AG08396 (cell line): Measurements from ENCODE around the gene ADGRE1.

Experiments used
- DNase-seq: peaks from one replicate; pipeline ENCODE4 v3.0.0; 2012; ENCODE audit warnings: low spot score, mixed read lengths

ADGRE1 gene

DNA sequence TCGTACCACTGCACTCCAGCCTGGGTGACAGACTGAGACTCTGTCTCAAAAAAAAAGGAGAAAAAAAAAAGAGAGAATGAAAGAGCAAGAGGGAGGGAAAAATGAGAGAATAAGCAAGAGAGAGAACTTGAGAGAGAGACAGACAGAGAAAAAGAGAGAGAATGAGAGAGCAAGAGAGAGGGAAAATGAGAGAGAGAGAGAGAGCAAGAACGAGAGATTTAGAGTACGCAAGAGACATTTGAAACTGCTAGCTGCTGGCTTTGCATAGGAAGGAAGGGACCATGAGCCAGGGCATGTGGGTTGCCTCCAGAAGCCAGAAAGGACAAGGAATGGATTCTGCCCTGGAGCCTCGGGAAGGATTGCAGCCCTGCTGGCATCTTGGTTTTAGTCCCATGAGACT lies 9.6 kb upstream of the ADGRE1 start:
- DNase-seq = no peak

- DNase-seq = no peak
These were observed 992 bp upstream of the ADGRE1 start for GRCh38 chr19:6886277-6886897.

- DNase-seq = no peak
These were observed 1.6 kb downstream of the ADGRE1 start for GRCh38 chr19:6888967-6889366.

DNA sequence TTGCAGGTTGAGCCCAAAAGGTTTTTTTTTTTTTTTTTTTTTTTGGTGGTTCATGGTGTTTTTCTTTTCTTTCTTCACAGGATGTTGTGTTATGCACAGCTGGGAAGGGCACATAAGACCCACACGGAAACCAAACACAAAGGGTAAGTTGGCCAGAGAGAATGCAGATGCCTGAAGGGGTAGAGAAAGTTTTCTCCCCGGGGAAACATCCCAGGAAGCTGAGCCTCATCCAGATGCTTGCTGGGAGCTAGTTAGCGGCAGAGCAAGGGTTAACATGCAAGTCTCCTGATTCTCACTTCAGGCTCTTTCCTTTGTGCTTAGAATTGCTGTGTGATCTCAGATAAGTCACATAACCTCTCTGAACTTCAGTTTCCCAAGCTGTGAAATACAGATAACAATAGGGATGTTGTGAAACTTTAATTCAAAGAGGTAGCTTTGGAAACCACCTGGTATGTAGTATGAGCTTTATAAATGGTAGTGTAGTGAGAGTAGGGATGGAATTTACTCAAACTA lies 3.1 kb downstream of the ADGRE1 start:
- no peak for DNase-seq

GRCh38 chr19:6890938-6891337 lies 3.6 kb downstream of the ADGRE1 start:
- no peak for DNase-seq

GRCh38 chr19:6891761-6892385 lies 4.5 kb downstream of the ADGRE1 start:
- no peak for DNase-seq

GRCh38 chr19:6894313-6894712 lies 6.9 kb downstream of the ADGRE1 start:
- no peak for DNase-seq

DNA sequence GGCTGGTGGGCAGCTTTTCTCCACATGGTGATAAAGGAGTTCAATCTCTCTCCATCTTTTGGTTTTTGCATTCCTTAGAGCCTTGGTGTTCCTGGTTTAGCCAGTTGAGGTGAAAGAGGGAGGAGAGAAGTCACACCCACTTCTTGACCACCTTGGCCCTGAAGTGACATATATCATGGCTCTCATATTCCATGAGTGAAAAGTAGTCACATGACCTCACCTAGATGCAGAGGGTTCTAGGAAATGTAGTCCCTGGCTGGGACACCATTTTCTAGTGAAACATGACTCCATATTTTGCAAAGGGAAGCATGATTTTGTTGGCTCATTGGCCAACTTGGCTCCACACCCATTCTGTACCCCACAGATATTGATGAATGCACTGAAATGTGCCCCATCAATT lies 16.1 kb downstream of the ADGRE1 start:
- DNase-seq = no peak

GRCh38 chr19:6906559-6907060 lies 19.2 kb downstream of the ADGRE1 start:
- DNase-seq = no peak

DNA sequence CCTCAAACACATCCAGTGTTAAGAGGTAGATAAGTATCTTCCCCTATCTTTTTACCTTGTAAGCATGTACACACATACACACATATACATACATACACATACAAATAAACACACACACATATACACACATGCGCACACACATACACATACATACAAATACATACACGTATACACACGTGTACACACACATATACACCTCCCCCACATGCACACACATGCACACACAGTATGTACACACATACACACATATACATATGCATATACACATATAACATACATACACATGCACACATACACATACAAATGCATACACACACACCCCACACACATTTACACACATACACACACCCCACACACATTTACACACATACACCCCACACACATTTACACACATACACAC lies 24.1 kb downstream of the ADGRE1 start:
- DNase-seq = no peak

DNA sequence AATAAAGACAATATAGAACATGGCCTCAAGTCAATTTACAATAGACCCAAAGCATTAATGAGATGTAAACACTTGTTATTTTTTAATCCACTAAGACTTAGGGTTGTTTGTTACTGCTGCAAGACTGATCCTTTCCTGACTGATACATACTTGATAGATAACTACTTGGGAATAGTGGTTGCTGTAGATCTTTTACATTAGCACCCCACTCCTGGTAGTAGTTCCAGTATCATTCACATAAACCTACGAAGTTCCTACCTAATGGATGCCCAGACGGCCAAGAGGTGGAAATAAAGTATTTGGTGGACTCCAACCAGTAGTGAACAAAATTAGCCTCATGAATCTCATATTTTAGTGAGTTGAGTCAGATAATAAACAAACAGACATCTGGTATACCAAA lies 26.9 kb downstream of the ADGRE1 start:
- DNase-seq = no peak

DNA sequence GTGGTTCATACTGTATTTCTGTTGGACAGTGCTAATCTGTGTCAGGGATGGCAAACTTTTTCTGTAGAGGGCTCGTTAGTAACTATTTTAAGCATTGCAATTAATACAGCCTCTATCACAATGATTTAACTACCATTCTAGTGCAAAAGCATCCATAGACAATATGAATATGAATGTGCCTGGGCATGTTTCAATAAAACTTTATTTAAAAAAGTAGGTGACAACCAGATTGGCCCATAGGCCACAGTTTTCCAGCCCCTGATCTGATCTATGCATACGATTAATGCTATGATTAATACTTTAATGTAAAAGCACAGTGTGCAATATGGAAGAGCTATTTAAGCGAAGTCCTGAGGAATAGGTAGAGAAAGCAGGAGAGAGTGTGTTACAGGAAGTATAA lies 29.6 kb downstream of the ADGRE1 start:
- no peak for DNase-seq

GRCh38 chr19:6925386-6925785 lies 38.0 kb downstream of the ADGRE1 start:
- no peak for DNase-seq

DNA sequence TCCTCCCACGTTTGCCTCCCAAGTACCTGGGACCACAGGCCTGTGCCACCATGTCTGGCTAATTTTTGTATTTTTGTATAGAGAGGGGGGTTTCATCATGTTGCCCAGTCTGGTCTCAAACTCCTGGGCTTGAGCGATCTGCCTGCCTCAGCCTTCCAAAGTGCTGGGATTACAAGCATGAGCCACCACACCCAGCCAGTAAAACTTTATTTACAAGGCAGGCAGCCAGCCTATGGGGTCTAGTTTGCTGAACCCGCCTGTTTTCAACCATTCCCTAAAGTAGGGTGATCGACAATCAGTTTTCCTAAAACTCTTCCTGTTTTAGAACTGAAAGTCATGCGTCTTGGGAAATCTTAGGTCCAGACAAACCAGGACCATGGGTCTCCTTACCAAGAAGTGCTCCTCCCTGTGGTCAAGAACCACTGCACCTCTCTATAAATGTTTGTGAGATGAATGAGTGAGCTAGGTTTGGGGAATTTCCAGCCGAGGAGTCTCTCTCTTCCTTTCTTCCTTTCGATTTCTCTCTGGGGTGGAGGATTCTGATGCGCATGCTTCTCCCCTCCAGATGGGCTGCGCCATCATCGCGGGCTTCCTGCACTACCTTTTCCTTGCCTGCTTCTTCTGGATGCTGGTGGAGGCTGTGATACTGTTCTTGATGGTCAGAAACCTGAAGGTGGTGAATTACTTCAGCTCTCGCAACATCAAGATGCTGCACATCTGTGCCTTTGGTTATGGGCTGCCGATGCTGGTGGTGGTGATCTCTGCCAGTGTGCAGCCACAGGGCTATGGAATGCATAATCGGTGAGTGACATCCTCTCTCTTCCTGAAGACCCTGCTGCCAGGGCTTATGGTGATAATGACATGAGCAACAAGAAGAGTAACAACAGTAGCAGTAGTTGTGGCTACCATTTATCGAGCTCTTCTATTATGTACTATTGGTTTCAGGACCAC lies 38.7 kb downstream of the ADGRE1 start:
- no peak for DNase-seq

GRCh38 chr19:6930190-6930589 lies 42.8 kb downstream of the ADGRE1 start:
- DNase-seq = no peak

- no peak for DNase-seq
These were observed 47.7 kb downstream of the ADGRE1 start for GRCh38 chr19:6935069-6935468.

DNA sequence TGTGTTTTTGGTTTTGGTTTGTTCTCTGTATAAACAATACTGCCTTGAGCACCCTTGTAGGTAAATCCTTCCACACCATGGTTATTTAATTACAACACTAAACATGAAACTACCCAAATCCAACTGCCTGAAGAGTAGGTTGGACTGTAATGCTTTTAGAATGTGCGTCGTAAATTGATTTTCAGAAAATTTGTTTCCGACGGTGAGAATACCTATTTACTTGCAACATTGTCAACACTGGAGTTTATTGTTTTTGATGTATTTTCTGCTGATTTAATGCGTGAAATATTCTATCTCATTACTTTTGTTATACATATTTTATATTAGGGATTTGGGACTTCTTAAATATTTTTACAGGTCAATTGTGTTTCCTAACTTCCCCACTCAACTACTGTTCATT lies 48.2 kb downstream of the ADGRE1 start:
- DNase-seq = no peak

GRCh38 chr19:6945733-6946132 lies 58.4 kb downstream of the ADGRE1 start:
- DNase-seq = no peak

GRCh38 chr19:6947745-6948144 lies 60.4 kb downstream of the ADGRE1 start:
- DNase-seq = peak; percentile 43

DNA sequence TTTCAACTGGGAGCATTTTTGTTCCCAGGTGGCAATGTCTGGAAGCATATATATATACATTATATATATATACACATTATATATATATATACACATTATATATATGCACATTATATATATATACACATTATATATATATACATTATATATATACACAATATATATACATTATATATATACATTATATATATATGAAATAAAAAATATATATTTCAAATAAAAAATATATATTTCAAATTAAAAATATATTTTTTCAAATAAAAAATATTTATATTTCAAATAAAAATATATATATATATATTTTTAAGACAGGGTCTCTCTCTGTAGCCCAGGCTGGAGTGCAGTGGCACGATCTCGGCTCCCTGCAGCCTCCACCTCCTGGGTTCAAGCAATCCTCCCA lies 61.5 kb downstream of the ADGRE1 start:
- DNase-seq = no peak

- DNase-seq = no peak
These were observed 65.6 kb downstream of the ADGRE1 start for GRCh38 chr19:6952956-6953355.

DNA sequence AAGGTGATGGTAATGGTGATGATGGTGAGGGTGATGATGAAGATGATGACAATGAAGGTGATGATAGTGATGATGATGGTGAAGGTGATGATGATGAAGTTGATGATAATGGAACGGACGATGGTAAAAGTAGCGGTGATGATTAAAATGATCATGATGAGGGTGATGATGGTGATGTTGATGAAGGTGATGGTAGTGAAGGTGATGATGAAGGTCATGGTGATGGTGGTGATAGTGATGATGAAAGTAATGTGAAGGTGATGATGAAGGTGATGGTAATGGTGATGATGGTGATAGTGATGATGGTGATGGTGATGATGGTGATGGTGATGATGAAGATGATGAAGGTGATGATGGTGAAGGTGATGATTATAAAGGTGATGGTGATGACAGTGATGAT lies 67.7 kb downstream of the ADGRE1 start:
- DNase-seq = no peak

GRCh38 chr19:6956573-6956972 lies 69.2 kb downstream of the ADGRE1 start:
- no peak for DNase-seq
